Smooth muscle cell (in vitro differentiated cells): ENCODE results near the gene ITGA5. TPM values are rescaled to one million over a fixed set of nuclear protein-coding genes. Genes with fewer than 3 reads are reported as not detected.

ENCODE experiments used
- DNase-seq: peaks from one replicate; lab custom pipeline; 2025; ENCODE audit not compliant: unreplicated experiment; lab: John Stamatoyannopoulos, UW
- H2AFZ ChIP-seq: fragments of 200-600 bp; sonication (generic); 2 replicates; pipeline ENCODE4 v1.6.0; 2016; ENCODE audit warnings: antibody characterized with exemption, low read depth, mild to moderate bottlenecking
- H3F3A ChIP-seq: fragments of 200-600 bp; sonication (generic); 2 replicates; pipeline ENCODE4 v1.6.0; 2017; ENCODE audit warnings: antibody characterized with exemption, low read depth
- H3K27ac ChIP-seq: fragments of 200-600 bp; sonication (generic); 2 replicates; pipeline ENCODE4 v1.5.1; 2016; ENCODE audit warnings: low read depth, mild to moderate bottlenecking
- H3K27me3 ChIP-seq: fragments of 200-600 bp; sonication (generic); 2 replicates; pipeline ENCODE4 v1.6.1; 2016; ENCODE audit warnings: low read depth, mild to moderate bottlenecking
- H3K36me3 ChIP-seq: fragments of 200-600 bp; sonication (generic); 2 replicates; pipeline ENCODE4 v1.5.1; 2016; ENCODE audit warnings: low read depth
- H3K4me1 ChIP-seq: fragments of 200-600 bp; sonication (generic); 2 replicates; pipeline ENCODE4 v1.5.1; 2016; ENCODE audit warnings: low read depth
- H3K4me2 ChIP-seq: fragments of 200-600 bp; sonication (generic); 2 replicates; pipeline ENCODE4 v1.6.0; 2016; ENCODE audit warnings: mild to moderate bottlenecking
- H3K4me3 ChIP-seq: fragments of 200-600 bp; sonication (generic); 2 replicates; pipeline ENCODE4 v1.5.1; 2016; ENCODE audit warnings: mild to moderate bottlenecking
- H3K79me2 ChIP-seq: fragments of 200-600 bp; sonication (generic); 2 replicates; pipeline ENCODE4 v1.6.0; 2016; ENCODE audit warnings: low read depth, mild to moderate bottlenecking
- H3K9ac ChIP-seq: fragments of 200-600 bp; sonication (generic); 2 replicates; pipeline ENCODE4 v1.6.0; 2016; ENCODE audit warnings: low read depth
- H3K9me3 ChIP-seq: fragments of 200-600 bp; sonication (generic); replicated peaks from 2 replicates; pipeline ENCODE4 v1.5.1; 2016; ENCODE audit warnings: low read depth
- H4K20me1 ChIP-seq: fragments of 200-600 bp; sonication (generic); 2 replicates; pipeline ENCODE4 v1.6.0; 2016; ENCODE audit warnings: low read depth
- WGBS: methylation state at CpG from one replicate; pipeline ENCODE4 v1.1.7; 2016; ENCODE audit warnings: low lambda C conversion rate; 5-methylcytosine and 5-hydroxymethylcytosine counted together
- polyA plus RNA-seq: library from polyadenylated mRNA; unstranded; fragments of >200 nt; fragmentation: Nextera tagmentation; extraction: Ambion mirVana; gene quantifications from 2 replicates; pipeline ENCODE4 v1.2.1, GENCODE V29; 2016
- total RNA-seq: library from RNA; depleted of rRNA; stranded (reverse); fragments of >200 nt; gene quantifications from 2 replicates; pipeline ENCODE4 v1.2.3, GENCODE V29; 2014
- TF ChIP-seq, protein P1 (sequence below): fragments of 200-600 bp; sonication (generic); IDR thresholded peaks from 2 replicates; pipeline ENCODE4 v1.5.1; 2017; ENCODE audit warnings: borderline replicate concordance, mild to moderate bottlenecking, antibody characterized with exemption; ENCODE audit not compliant: insufficient read depth, poor library complexity, severe bottlenecking

The ITGA5 gene
- total and polyA plus RNA-seq, 2 experiments from 2014 or later = 163 to 192 TPM

DNA sequence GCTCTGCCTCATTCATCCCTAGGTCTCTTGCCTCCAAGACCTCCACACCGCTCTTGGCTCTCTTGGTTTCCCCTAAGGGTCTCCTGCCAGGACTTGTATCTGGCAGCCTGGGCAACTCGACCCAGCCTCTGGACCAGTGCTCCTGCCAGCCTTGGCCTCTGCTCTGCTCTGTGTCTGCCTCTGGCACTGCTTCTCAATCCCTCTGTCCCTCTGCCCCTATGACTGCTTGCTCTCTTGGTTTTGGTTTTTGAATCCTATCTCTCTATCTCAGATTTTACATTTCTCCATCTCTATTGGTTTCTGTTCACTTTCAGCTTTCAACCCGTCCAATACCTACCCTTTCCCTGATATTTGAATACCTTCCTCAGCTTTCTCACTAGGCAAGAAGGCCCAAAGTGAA, 6.3 kb downstream of the ITGA5 start:
- TF ChIP-seq, protein P1, sequence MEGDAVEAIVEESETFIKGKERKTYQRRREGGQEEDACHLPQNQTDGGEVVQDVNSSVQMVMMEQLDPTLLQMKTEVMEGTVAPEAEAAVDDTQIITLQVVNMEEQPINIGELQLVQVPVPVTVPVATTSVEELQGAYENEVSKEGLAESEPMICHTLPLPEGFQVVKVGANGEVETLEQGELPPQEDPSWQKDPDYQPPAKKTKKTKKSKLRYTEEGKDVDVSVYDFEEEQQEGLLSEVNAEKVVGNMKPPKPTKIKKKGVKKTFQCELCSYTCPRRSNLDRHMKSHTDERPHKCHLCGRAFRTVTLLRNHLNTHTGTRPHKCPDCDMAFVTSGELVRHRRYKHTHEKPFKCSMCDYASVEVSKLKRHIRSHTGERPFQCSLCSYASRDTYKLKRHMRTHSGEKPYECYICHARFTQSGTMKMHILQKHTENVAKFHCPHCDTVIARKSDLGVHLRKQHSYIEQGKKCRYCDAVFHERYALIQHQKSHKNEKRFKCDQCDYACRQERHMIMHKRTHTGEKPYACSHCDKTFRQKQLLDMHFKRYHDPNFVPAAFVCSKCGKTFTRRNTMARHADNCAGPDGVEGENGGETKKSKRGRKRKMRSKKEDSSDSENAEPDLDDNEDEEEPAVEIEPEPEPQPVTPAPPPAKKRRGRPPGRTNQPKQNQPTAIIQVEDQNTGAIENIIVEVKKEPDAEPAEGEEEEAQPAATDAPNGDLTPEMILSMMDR = no peak
- Histone ChIP-seq H4K20me1 (peaks cover 90% of the 10 kb centered on the region), H3K9ac (peak overlapping the region; percentile 68), H3K27ac (peak overlapping the region; percentile 89), H3F3A (peaks cover 20% of the 10 kb centered on the region), H3K36me3 (no peaks in the 10 kb centered on the region), H3K9me3 (no peaks in the 10 kb centered on the region), H3K4me1 (peaks cover 13% of the 10 kb centered on the region), H3K79me2 (peaks cover 74% of the 10 kb centered on the region), H3K27me3 (no peaks in the 10 kb centered on the region), H3K4me3 (no peak overlapping the region), H3K4me2 (peak overlapping the region; percentile 28), H2AFZ (no peak overlapping the region)
- DNase-seq = no peak
- 95% methylated on average over 3 of the region's 3 CpGs for WGBS

DNA sequence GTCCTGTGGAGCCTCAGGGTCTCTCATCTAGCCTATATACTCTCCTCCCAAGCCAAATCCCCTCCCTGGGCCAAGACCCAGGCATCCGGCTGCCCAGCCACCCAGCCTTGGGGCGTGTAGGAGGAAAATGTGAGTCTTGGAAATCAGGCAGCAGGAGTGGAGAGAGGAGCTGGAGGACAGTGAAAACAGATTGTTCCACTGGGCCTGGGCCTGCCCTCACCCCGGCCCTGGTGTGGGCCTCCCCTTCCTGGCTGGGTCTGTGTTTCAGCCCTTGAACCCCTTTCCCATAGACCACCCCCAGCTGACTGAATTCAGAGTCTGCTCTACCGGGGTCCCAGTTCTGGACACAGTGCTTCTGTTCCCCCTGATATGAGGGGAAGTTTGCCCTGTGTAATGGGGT, 6.7 kb downstream of the ITGA5 start:
- Histone ChIP-seq H3K4me1 (peaks cover 10% of the 10 kb centered on the region), H3K27ac (peak overlapping the region; percentile 89), H3K79me2 (peaks cover 70% of the 10 kb centered on the region), H3K4me3 (no peak overlapping the region), H4K20me1 (peaks cover 89% of the 10 kb centered on the region), H2AFZ (no peak overlapping the region), H3K9ac (peak overlapping the region; percentile 68), H3K4me2 (peak overlapping the region; percentile 68), H3K27me3 (no peaks in the 10 kb centered on the region), H3F3A (peaks cover 20% of the 10 kb centered on the region), H3K9me3 (no peaks in the 10 kb centered on the region), H3K36me3 (peaks cover under 1% of the 10 kb centered on the region)
- no peak for DNase-seq
- 81% methylated on average over 4 of the region's 4 CpGs for WGBS
- TF ChIP-seq, protein P1 = no peak

DNA sequence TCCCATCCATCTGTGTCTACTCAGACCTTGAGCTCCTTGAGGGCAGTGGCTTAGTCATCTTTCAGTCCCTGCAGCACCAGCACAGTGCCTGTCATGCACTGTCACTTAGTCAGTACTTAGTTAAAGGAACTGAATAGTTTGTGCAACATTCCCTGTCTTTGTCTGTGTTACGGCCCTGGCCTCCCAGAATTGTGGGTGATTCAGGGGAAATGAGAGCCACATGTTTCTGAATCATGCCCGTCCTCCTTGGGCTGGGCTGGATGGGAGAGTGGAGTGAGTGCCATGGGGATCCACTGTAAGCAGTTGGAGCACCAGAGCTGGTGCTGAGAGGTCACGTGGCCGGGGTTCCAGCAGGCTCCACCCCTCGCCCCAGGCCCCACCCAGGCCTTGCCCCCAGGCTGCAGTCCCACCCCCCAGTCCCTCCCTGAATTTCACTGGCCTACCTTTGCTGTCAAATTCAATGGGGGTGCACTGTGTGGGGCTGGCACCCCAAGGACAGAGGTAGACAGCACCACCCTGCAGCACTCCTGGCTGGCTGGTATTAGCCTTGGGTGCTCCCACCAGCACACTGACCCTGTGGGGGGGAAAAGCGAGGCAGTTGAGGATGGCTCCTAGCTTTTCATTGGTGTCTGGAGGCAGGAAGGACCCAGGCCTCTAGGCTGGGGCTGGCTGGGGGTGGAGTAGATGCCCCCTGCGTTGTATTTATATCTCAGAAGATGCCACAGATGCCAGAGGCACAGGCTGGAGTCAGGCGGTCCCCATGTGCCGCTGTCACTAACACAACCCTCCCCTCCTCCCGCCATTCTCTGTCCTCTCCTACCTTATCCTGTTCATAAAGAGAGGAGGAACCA, 7.5 kb downstream of the ITGA5 start:
- WGBS = 48% methylated on average over 10 of the region's 10 CpGs
- Histone ChIP-seq H3K4me2 (peak overlapping the region; percentile 68), H3K36me3 (peaks cover 8% of the 10 kb centered on the region), H3K27me3 (no peaks in the 10 kb centered on the region), H3K4me3 (no peak overlapping the region), H3F3A (peaks cover 20% of the 10 kb centered on the region), H3K9ac (peak overlapping the region; percentile 68), H4K20me1 (peaks cover 84% of the 10 kb centered on the region), H3K4me1 (peaks cover 3% of the 10 kb centered on the region), H2AFZ (no peak overlapping the region), H3K79me2 (peaks cover 62% of the 10 kb centered on the region), H3K9me3 (no peaks in the 10 kb centered on the region), H3K27ac (peak overlapping the region; percentile 89)
- TF ChIP-seq, protein P1 = no peak
- no peak for DNase-seq
